Skeletal muscle tissue (tissue), 4 donors: ENCODE data around the gene TSHB. TPM values are rescaled to one million over a fixed set of nuclear protein-coding genes. Genes with fewer than 3 reads are reported as not detected.
"Not testable (repeated sequence)": the region's sequence is repeated elsewhere in the genome, so short reads cannot be mapped to it uniquely, and the experiment has no call there.

Experiments used
- H3K27ac ChIP-seq: one replicate; pipeline ENCODE4 v1.7.0; 2013; ENCODE audit warnings: mild to moderate bottlenecking, low read depth, low read length, inconsistent platforms
- H3K27me3 ChIP-seq, 3 donors: one replicate each; pipeline ENCODE4 v1.7.0; 2013; ENCODE audit warnings: low read length in 3 of 3; ENCODE audit not compliant: control insufficient read depth in 3 of 3, insufficient read depth in 3 of 3
- H3K36me3 ChIP-seq, 3 donors: one replicate each; pipeline ENCODE4 v1.7.0; 2013; ENCODE audit warnings: low read length in 3 of 3; ENCODE audit not compliant: control insufficient read depth in 3 of 3, insufficient read depth in 3 of 3
- H3K4me1 ChIP-seq, 3 donors: one replicate each; pipeline ENCODE4 v1.7.0; 2013; ENCODE audit warnings: low read length in 3 of 3, mild to moderate bottlenecking in 3 of 3; ENCODE audit not compliant: control insufficient read depth in 3 of 3, insufficient read depth in 3 of 3
- H3K4me3 ChIP-seq, 3 donors: one replicate each; pipeline ENCODE4 v1.7.0; 2013; ENCODE audit warnings: low read length in 3 of 3
- H3K9ac ChIP-seq, 3 donors: one replicate each; pipeline ENCODE4 v1.7.0; 2013; ENCODE audit warnings: low read length in 3 of 3, mild to moderate bottlenecking in 3 of 3, moderate library complexity in 2 of 3, low read depth in 1 of 3
- H3K9me3 ChIP-seq, 3 donors: one replicate each; pipeline ENCODE4 v1.7.0; 2013; ENCODE audit warnings: low read length in 3 of 3; ENCODE audit not compliant: control insufficient read depth in 3 of 3
- total RNA-seq: library from RNA; depleted of rRNA; stranded (reverse); fragments of >200 nt; gene quantifications from one replicate; pipeline ENCODE4 v1.2.3, GENCODE V29; 2014
- donor health status: Osteomylitis.

The TSHB gene
- not detected for total RNA-seq

DNA sequence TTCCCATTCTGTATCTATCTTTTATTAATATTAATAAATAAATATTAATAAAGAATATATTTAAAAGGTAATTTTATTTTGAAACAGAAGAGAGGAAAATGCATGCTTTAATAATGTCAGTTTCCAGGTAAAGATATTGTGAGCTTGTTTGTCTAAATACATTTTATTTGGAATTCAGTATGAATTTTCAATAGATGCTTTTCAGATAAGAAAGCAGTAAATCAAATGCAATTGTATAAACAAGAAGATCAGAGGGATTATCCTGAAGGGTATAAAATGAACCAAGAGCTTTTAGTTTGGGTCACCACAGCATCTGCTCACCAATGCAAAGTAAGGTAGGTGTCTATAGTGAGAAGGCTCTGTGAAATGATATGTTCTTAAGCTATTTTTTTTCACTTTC lies at the start of gene TSHB:
Gene TSHB (plus strand): TSS at position 301 of the 400 bp plus-strand sequence. CDS start 3,537 bp downstream, outside the sequence.
- Histone ChIP-seq H3K9me3 (no peaks in the 10 kb centered on the region), H3K9ac (no peak within 1 kb of the TSS)

DNA sequence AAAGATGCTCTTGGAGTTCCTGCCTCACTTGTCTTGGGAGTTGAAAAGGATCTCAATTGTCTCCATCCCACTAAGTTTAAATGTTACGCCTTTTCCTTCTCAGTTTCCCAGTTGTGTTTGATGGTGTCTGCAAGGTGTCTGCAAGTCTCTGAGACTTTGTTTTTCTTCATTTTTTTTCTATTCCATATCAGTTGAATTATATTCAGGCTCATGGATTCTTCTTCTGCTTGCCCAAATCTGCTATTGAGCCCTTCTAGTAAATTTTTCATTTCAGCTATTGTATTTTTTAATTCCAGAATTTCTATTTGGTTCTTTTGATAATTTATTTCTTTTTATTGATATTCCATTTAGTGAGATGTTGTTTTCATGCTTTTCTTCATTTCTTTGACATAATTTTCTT lies 47.4 kb upstream of the TSHB start:
- Histone ChIP-seq H3K27me3 (no peaks in the 10 kb centered on the region), H3K27ac (no peak overlapping the region), H3K9ac (no peak overlapping the region), H3K9me3 (peaks cover 0 to 4% (median 3%) of the 10 kb centered on the region in 3 donors), H3K4me1 (no peaks in the 10 kb centered on the region), H3K4me3 (no peak overlapping the region), H3K36me3 (no peaks in the 10 kb centered on the region)

More for the DNA sequence above, at the start of gene TSHB:
- no peaks in the 10 kb centered on the region for H3K4me1 ChIP-seq
- H3K27ac ChIP-seq, result no peak within 1 kb of the TSS
- H3K27me3 ChIP-seq, result no peaks in the 10 kb centered on the region
- H3K4me3 ChIP-seq, result no peak within 1 kb of the TSS
- H3K36me3 ChIP-seq, result no peaks in the 10 kb centered on the region

GRCh38 chr1:114986286-114986685 lies 43.3 kb upstream of the TSHB start:
- Histone ChIP-seq H3K27ac (no peak overlapping the region), H3K4me3 (no peak overlapping the region), H3K4me1 (no peaks in the 10 kb centered on the region), H3K27me3 (no peaks in the 10 kb centered on the region), H3K36me3 (no peaks in the 10 kb centered on the region), H3K9me3 (peaks cover 0 to 8% (median 3%) of the 10 kb centered on the region in 3 donors), H3K9ac (no peak overlapping the region)

- peaks cover 0 to 4% (median 0%) of the 10 kb centered on the region in 3 donors for H3K9me3 ChIP-seq
- H3K27ac ChIP-seq, result no peak overlapping the region
These were observed 41.5 kb upstream of the TSHB start for GRCh38 chr1:114988095-114988494.

DNA sequence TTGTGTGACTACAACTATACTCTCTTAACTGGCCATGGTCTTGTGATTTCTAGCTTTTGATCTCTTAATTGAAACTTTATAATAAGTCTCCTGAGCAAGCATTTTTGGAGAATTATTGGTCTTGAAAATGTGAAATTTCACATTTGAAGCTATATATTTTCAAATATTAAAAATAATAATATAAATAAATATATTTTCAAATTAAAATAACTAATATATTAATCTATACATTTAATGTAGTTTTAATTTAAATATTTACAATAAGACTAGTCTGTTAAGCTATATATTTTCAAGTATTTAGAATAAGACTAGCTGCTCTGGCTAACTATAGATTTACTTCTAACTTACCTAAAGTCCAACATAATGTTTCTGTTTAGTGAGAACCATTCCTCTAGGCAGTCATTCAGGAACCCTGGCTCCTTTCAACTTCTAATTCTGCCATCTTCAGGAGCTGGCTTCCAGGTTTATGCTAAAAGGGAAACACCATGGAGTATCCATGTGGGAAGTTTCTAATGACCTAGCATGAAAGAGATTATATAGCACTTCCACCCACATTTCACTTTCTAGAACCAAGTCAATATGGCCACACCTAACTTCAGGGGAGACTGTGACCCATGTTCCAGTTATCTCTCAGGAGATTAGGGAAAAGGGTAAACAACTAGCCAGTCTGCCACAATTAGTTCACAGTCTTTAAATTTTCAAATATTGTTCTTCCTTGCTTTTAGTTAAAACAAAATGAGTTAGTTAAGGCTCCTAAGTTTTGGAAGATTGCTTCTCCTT lies 31.9 kb upstream of the TSHB start:
- Histone ChIP-seq H3K4me1 (no peaks in the 10 kb centered on the region), H3K4me3 (no peak overlapping the region), H3K27me3 (no peaks in the 10 kb centered on the region), H3K9ac (no peak overlapping the region), H3K27ac (no peak overlapping the region), H3K9me3 (no peaks in the 10 kb centered on the region), H3K36me3 (no peaks in the 10 kb centered on the region)

More at GRCh38 chr1:114988095-114988494, 41.5 kb upstream of the TSHB start:
- Histone ChIP-seq H3K4me3 (no peak overlapping the region), H3K36me3 (no peaks in the 10 kb centered on the region), H3K9ac (no peak overlapping the region), H3K4me1 (no peaks in the 10 kb centered on the region), H3K27me3 (no peaks in the 10 kb centered on the region)

- H3K36me3 ChIP-seq, result no peaks in the 10 kb centered on the region
These were observed 23.4 kb upstream of the TSHB start for GRCh38 chr1:115006191-115006590.

GRCh38 chr1:115012006-115012405 lies 17.6 kb upstream of the TSHB start:
- no peak overlapping the region for H3K27ac ChIP-seq
- H3K9ac ChIP-seq, result no peak overlapping the region
- no peaks in the 10 kb centered on the region for H3K4me1 ChIP-seq
- no peaks in the 10 kb centered on the region for H3K36me3 ChIP-seq
- no peak overlapping the region for H3K4me3 ChIP-seq
- H3K27me3 ChIP-seq, result no peaks in the 10 kb centered on the region
- no peaks in the 10 kb centered on the region for H3K9me3 ChIP-seq

More at GRCh38 chr1:115006191-115006590, 23.4 kb upstream of the TSHB start:
- Histone ChIP-seq H3K27me3 (no peaks in the 10 kb centered on the region), H3K4me1 (no peaks in the 10 kb centered on the region), H3K9ac (no peak overlapping the region), H3K9me3 (no peaks in the 10 kb centered on the region), H3K4me3 (no peak overlapping the region), H3K27ac (no peak overlapping the region)

DNA sequence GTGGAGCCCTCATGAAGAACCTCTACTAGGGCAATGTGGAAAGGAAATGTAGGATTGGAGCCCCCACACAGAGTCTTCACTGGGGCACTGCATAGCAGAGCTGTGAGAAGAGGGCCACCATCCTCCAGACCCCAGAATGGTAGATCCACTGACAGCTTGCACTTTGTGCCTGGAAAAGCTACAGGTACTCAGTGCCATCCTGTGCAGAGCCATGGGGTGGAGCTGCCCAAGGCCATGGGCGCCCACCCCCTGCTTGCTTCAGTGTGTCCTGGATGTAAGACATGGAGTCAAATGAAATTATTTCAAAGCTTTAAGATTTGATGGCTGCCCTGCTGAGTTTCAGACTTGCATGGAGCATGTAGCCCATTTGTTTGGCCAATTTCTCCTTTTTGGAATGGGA lies 17.2 kb upstream of the TSHB start:
- Histone ChIP-seq H3K4me1 (no peaks in the 10 kb centered on the region), H3K36me3 (no peaks in the 10 kb centered on the region), H3K27me3 (no peaks in the 10 kb centered on the region), H3K4me3 (no peak overlapping the region), H3K9ac (no peak overlapping the region), H3K9me3 (no peaks in the 10 kb centered on the region), H3K27ac (no peak overlapping the region)

DNA sequence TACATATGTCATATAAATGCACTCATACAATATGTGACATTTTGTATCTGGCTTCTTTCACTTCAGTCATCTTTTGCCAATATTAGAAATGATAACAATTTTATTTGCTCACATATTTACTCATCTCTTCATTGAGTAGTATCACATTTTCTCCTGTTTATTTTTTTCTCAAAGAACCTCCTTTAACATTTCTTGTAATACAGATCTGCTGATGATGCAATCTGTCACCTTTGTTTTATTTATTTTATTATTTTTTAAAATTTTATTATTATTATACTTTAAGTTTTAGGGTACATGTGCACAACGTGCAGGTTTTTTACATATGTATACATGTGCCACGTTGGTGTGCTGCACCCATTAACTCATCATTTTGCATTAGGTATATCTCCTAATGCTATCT lies 15.8 kb upstream of the TSHB start:
- no peak overlapping the region for H3K4me3 ChIP-seq
- H3K9ac ChIP-seq, result no peak overlapping the region
- H3K27ac ChIP-seq, result no peak overlapping the region
- H3K36me3 ChIP-seq, result no peaks in the 10 kb centered on the region
- no peaks in the 10 kb centered on the region for H3K9me3 ChIP-seq
- no peaks in the 10 kb centered on the region for H3K4me1 ChIP-seq
- no peaks in the 10 kb centered on the region for H3K27me3 ChIP-seq

DNA sequence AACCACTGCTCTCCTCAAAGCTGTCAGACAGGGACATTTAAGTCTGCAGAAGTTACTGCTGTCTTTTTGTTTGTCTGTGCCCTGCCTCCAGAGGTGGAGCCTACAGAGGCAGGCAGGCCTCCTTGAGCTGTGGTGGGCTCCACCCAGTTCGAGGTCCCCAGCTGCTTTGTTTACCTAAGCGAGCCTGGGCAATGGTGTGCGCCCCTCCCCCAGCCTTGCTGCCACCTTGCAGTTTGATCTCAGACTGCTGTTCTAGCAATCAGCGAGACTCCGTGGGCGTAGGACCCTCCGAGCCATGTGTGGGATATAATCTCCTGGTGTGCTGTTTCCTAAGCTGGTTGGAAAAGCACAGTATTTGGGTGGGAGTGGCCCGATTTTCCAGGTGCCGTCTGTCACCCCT lies 10.1 kb upstream of the TSHB start:
- H3K9me3 ChIP-seq, H3K27me3 ChIP-seq, H3K4me3 ChIP-seq, H3K4me1 ChIP-seq, H3K27ac ChIP-seq, H3K9ac ChIP-seq, H3K36me3 ChIP-seq: not testable (repeated sequence)
